HG03432 (cell line): ENCODE measurements around the gene RPP21.

Source experiments
- ATAC-seq: cut with Tn5 transposase; IDR thresholded peaks from one replicate; pipeline ENCODE4 v1.9.1; 2021; ENCODE audit warnings: mild to moderate bottlenecking, moderate library complexity; ENCODE audit not compliant: unreplicated experiment

The RPP21 gene

DNA sequence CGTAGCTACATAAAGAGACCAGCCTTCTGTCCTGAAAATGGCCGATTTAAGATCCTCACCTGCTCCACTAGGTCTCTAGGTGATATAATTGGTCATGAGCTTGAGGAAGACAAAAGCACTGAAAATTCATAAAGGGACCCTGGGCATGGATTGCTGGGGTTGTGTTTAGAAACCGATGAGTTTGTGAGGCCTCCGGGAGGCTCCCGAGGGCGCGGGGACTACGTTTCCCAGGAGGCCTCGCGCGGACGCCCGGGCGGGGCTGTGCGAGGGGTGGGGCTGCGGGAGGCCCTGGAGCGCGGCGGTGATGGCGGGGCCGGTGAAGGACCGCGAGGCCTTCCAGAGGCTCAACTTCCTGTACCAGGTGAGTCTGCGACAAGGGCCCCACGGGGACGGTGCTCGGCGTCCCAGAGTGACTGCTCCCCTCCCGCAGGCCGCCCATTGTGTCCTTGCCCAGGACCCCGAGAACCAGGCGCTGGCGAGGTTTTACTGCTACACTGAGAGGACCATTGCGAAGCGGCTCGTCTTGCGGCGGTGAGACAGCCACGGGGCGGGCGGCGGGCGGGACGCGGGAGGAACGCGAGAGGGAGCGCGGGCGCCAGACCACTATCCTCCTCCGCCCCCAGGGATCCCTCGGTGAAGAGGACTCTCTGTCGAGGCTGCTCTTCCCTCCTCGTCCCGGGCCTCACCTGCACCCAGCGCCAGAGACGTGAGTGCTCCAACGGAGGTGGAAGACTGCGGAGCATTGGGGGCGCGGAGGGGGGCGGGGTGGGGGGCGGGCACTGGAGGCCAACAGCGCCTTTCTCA lies at the start of gene RPP21:
Gene RPP21 (plus strand): TSS at position 289 of the 804 bp plus-strand sequence. CDS start 16 bp downstream, at position 305.
- ATAC-seq = peak; percentile 94

DNA sequence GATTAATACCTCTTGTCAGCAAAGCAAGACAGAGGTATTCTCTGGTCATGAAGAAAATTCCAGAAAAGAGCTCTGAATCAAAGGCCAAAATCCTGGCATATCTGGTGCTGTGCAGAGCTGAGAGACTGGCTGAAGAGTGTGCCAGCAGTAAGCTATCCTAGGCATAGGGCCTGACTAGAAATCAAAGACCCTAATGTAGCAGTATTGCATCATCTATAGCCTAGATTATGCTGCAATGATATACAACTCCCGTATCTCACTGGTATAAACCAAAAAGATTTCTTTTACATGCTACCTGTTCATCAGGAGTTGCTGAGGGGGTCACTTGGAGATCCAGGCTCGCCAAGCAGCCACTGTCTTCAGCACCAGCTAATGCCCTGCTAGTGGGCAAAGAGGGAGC lies 49.1 kb upstream of the RPP21 start:
- ATAC-seq = no peak

DNA sequence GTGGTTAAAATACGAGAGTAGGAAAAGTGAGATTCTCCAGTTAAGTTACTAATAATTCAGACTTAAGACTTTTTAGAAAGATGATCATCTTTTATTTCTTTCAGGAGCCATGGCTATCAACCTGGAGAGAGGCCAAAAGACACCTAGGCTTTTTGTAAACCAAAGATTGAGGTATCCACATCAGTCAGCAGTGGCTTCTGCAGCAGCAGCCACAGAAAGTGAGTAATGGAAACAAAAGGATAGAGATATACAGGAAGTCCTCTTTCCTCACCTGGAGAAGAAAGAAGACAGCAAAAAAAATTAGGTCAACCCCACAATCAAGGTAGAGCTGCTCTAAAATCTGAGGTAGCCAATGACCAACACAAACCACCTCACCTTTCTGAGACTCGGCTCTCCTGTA lies 41.0 kb upstream of the RPP21 start:
- ATAC-seq = no peak

DNA sequence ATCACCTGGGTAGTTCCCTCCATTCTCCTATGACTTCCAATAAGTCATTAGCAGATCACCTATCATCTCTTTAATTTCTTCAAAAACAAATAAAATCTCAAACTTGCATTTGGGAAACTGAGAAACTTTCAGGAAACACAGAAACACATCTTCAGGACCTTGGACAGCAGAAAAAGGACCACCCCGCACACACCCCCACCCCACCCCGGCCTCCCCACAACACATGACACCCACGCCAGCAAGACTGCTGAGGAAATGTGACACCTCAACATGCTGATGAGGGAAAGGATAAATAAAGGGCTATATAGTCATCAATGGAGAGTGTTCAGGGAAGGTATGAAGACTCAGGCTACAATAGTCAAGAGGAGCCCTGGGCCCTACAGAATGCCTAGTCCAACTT lies 33.9 kb upstream of the RPP21 start:
- no peak for ATAC-seq

DNA sequence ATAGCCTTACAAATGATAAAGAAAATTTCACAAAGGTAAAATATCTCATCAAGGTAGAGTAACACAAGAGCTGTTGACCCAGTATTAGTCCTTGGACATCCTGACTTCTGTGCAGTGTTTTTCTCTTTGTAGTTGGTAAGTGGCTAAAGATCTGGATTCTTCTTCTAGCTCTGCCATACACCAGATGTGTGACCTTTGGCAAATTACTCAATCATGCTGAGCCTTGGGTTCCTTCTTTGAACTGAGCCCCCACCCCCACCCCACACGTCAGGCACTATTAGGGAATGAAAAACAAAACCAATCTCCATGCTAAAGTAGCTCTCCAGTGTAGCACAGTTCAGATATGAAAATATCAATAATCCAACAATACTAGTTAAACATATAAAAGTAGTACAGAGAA lies 33.3 kb upstream of the RPP21 start:
- no peak for ATAC-seq

DNA sequence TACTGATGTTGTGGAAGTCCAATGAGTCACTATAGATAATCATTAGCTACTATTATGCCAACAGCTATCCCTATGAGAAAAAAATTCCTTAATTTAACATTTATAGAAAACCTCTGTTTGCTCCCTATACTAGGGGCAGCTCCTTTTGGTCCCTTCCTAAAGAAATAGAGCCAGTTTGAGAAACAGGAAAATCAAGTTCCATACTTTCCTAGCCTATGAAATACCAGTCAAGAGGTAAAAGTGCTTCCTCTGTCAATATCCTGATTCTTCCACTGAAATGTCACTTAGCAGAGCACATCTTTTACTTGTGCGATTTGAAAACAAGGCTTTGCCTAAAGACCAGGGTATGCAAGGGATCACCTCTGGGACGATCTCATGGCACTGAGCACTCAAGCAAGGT lies 32.7 kb upstream of the RPP21 start:
- no peak for ATAC-seq

DNA sequence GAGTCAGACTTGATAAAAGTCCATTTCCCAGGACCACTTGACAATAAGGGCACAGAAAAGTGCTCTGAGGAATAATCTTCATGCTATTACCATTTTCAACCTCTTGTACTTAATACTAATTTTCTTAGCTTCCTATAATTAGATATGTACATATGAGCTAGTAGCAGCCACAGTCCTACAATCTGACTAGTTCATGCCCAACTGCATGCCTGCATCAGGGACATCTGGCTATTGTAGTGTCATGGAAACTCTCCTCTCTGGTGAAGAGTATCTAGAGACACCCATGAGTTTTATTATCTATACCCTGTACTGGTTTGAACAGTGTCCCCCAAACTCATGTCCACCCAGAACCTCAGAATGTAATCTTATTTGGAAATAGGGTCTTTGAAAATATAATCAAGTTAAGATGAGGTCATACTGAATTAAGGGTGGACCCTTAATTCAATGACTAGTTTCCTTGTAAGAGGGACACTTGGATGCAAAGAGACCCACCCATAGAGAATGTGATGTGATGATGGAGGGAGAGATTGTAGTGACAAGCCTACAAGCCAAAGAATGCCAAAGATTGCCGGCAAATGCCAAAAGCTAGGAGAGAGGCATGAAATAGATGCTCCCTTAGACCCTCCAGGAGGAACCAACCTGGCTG lies 32.2 kb upstream of the RPP21 start:
- ATAC-seq = no peak

DNA sequence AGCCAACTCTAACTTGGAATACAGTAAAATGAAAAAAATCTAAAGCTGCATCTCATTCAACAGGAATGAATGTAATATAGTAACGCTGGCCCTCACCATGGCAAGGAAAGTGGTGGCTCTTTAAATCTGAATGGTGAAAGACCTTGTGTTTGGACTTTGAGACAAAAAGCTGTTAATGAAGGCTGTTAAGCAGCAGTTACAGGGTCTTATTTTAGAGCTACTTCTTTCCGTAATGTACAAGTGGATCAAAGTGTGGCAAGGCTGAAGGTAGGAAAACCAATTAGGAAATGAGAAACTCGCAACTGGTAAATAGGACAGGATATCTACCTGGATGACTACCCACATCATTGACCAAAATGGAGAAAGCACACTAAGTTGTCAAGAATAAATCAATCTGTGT lies 29.8 kb upstream of the RPP21 start:
- ATAC-seq = no peak

DNA sequence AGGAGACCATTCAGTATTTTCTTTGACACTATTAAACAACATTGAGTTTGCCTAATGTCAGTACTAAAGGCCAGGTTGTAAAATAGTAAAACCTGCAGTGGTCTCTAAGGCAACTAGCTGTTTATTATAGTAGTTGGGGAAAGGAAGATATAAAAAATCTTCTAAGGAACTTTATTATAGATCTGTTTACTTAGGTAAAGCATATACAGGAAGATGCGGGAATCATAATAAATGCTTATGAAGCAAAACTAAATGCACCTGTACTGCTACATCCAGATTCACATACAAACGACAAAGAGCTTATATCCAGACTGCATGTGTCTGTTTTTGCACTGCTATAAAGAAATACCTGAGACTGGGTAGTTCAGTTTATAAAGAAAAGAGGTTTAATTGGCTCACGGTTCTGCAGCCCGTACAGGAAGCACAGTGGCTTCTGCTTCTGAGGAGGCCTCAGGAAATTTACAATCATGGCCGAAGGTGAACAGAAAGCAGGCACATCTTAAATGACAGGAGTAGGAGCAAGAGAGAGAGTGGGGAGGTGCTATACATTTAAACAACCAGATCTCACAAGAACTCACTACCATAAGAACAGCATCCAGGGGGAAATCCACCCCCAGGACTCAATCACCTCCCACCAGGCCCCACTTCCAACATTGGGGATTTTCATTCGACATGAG lies 26.9 kb upstream of the RPP21 start:
- ATAC-seq = no peak

DNA sequence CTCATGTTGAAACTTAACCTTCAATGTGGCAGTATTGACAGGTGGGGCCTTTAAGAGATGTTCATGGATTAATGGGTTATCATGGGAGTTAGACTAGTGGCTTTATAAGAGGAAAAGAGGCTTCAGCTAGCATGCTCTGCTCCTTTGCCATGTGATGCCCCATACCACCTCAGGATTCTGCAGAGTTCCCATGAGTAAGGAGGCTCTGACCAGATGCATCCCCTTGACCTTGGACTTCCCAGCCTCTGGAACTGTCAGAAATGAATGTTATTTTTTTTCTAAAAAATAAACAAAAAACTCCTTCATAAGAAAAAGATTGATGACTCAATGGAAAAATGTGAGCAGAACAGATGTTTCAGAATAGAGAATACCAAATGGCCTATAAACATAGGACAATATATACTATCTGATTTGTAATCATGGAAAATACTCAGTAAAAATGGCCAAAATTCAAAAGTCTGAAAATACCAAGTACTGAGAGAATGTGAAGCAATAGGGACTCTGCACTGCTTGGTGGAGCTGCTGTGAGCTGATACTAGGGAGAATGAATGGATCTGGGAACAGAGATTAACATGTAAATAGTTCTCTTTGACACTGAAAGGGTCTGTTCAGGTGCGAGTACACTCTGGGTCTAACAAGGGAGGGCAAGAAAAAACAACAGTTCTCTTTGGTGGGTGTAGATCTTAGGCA lies 25.7 kb upstream of the RPP21 start:
- no peak for ATAC-seq

DNA sequence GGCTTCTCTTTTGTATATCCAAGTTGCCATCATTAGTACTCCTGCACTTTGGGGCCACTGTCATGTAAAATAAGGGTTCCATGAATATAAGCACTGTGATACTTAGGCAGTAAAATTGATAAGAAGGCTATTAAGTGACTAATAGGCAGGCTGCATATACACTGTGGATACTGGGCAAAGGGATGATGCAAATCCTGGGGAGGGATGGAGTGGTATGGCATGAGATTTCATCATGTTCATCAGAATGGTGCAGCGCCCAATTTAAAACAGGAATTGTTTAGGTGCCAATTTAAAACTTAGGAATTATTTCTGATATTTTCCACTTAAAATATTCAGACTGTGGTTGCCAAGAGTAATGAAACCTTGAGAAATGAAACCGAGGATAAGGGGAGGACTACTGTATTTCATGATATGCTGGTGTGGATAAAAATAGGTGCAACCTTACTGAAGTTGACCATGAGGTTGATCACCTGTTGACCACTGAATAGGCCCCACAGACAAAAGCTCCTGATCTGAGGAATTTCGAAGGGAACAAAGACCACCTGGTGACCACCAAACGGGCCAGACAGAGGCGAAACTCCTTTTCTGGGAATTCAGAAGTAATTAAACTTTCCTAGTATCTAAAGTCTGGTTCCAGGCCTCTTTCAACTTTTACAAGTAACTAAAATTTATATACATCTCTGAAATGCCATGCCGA lies 23.1 kb upstream of the RPP21 start:
- ATAC-seq = no peak

DNA sequence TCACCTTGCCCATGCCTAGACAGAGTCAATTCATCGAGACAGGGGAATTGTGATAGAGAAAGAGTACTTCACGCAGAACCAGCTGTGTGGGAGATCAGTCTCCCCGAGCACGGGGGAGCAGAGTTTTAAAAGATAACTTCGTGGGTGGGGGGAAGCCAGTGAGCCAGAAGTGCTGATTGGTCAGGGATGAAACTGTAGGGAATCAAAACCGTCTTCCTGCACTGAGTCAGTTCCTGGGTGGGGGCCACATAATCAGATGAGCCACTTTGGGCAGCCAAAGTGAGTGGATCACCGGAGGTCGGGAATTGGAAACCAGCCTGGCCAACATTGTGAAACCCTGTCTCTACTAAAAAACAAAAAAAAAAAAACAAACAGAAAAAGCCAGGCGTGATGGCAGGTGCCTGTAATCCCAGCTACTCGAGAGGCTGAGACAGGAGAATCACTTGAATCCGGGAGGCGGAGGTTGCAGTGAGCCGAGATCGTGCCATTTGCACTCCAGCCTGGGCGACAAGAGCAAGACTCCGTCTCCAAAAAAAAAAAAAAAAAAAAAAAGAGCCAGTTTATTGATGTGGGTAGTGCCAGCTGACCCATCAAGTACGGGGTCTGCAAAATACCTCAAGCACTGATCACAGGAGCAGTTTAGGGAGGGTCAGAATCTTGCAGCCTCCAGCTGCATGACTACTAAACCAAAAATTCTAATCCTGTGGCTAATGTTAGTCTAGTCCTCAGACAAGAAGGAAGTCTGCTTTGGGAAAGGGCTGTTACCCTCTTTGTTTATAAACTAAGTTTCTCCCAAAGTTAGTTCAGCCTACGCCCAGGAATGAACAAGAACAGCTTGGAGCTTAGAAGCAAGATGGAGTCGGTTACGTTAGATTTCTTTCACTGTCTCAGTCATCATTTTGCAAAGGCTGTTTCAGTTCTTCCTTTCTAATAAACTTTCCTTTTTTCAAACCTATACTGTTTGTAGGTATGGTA lies 22.1 kb upstream of the RPP21 start:
- ATAC-seq = no peak

DNA sequence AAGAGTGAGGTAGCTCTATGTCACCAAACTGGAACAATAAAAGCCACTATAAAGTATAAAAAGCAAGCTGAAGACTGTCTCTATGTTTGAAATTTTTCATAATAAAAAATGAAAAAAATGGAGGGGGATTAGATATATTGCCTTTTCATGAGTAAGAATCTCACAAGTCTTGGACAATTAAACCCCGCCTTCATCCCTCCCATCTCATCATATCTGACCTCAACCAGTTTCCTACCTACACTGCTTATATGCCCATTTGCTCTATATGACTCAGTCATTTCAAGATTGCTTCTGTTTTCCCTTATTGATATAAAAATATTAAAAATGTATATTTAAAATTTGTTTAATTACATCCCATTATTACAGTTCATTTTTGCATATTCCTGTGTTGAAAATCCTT lies 21.1 kb upstream of the RPP21 start:
- no peak for ATAC-seq

DNA sequence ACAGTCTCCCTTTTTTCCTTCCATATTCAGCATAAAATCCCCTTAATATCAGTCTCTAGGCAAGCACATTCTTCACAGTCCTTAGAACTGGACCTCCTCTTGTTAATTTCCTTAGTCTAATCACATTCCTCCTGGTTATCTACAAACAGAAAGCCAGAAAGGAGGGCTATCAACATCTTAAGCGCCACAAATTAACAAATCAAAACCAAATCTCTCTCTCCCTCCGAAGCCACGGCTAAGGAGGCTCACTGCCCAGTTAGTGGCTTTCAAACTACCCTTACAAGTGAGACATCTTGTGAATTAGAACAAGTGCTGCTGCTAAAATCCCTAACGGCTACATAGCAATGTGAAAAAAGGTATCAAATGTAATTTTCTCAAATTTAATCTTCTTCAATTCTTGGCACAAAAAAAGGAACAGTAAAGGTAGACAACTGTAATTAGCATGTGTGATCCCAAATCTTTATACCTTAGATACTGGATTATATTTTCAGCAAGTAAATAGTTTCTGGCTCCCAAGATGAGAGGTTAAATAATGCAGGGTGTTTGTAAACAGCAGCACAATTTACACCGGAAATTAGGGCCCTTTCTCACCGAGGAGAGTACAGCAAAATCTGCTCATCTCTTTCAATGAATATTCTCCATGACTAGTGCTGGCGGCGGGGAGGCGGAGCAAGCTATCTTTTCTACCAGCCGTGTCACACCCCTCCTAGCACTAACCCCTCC lies 19.6 kb upstream of the RPP21 start:
- ATAC-seq = peak; percentile 33

DNA sequence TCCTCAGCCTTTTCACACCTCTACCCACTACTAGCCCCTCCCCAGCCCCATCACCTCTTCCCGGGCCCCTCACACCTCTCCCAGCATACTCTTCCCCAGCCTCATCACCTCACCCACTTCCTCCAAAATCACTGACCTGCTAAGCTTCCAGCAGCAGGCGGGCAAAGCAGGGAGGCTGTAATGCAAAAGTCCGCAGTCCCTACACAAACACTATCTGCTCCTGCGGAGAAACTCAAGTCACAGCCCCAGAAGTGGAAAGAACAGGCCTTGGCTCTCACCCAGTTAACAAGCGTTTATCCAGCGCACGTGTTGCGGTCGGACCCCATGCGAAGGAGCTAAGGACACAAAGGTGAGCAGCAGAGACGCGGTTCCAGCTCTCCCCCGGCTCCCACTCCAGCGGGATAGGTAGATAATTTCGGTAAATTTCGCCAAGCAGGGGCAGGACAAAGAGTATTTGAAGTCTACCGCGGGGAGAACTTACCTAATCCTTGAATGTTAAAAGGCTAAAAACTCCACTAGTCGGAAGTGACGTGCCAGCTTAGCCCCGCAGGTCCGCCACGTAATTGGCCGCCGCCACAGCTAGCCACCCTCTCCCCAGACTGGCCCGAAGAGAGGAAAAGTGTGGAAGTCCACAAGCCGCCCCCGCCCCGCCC lies 19.0 kb upstream of the RPP21 start:
- peak; percentile 46 for ATAC-seq

DNA sequence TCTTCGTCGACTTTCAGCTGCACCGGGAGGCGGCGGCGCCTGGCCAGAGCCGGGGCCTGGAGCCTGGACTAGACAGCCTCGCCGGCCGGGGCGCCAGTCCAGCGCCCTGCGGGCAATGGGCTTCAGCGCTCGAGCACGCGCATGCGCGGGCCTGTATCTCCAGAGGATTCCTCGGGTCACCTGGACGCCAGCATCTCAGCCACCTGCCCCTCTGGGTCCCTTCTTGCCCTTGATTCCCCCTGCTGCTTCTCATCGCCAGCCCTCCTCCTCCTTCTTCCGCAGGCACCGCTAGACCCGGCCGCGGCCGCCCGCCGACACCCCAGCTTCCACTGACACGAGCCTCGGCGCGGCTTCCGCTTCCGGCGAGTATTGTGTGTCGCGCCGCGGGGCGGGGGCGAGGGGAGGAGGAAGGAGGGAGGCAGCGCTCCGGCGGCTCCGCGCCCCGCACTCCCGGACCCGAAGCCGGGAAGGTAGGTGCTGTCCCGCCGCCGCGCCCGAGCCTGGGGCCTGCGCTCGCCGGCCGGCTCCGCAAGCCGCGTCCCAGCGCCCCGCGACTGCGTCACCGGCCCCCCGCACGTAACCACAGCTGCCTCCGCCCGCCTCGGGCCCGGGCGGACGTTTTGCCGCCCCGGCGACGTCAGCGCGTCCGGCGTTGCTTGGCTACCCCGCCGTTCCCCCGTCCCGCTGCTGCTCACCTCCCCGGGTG lies 18.3 kb upstream of the RPP21 start, which contains the start of gene TRIM39:
Gene TRIM39 (plus strand): TSS at position 402 of the 706 bp plus-strand sequence. CDS start 2,391 bp downstream, outside the sequence.
- ATAC-seq = peak; percentile 74

DNA sequence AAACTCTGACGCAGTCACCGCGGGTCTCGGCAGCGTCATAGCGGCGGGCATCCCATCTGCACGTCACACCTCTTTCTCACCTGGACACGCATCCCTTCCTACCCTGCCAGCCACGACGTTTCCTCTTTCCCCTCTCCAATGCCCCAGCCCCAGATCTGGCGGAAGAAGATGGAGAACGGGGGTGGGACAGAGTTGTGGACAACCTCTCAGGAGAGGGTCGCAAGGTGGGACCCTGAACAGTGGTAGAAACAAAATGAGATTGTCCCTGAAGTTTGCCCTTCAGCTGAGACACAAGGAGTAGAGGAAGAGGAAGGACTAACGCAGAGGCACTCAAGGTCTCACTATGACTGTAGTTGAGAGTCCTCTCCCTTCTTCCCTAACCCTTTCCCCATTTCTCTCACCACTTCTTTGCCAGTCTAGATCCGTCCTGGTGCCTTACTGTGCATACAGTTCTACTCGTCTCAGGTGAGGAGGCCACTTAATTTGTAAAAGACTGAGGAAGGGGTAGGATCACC lies 17.7 kb upstream of the RPP21 start:
- ATAC-seq = no peak
